Activated T-cell treated with anti-CD3 and anti-CD28 coated beads, Interleukin-2, amount 50 U/mL, for 72 hours (primary cell): Measurements from ENCODE around the gene HDAC6. TPM values are rescaled to one million over a fixed set of nuclear protein-coding genes. Genes with fewer than 3 reads are reported as not detected.

ENCODE experiments used
- ATAC-seq, 2 donors: fragments of 150-1000 bp; cut with Tn5 transposase; replicated peaks in 1 of 2; 2 replicates each; pipeline ENCODE4 v1.10.0; 2021; ENCODE audit warnings: moderate library complexity in 2 of 2, mild to moderate bottlenecking in 1 of 2
- DNase-seq, 2 donors: peaks; one replicate each; pipeline ENCODE4 v3.0.0; 2021 to 2022; ENCODE audit warnings: mixed read lengths in 1 of 2
- H3K27ac Mint-ChIP-seq: one replicate; pipeline ENCODE4 v1.8.0; 2022; ENCODE audit warnings: mild to moderate bottlenecking, moderate library complexity, mixed read lengths
- H3K27me3 Mint-ChIP-seq: one replicate; pipeline ENCODE4 v1.8.0; 2022; ENCODE audit warnings: low read depth, mixed read lengths
- H3K36me3 Mint-ChIP-seq, 2 donors: one replicate each; pipeline ENCODE4 v1.8.0; 2022; ENCODE audit warnings: mixed read lengths in 2 of 2, mild to moderate bottlenecking in 1 of 2; ENCODE audit not compliant: insufficient read depth in 2 of 2
- H3K4me1 Mint-ChIP-seq: one replicate; pipeline ENCODE4 v1.8.0; 2022; ENCODE audit warnings: low read depth, mixed read lengths
- H3K4me3 Mint-ChIP-seq, 2 donors: one replicate each; pipeline ENCODE4 v1.8.0; 2022; ENCODE audit warnings: mild to moderate bottlenecking in 2 of 2, mixed read lengths in 2 of 2, moderate library complexity in 2 of 2
- H3K9me3 Mint-ChIP-seq, 2 donors: one replicate each; pipeline ENCODE4 v1.8.0; 2022; ENCODE audit warnings: mixed read lengths in 2 of 2
- total RNA-seq, 2 donors: library from RNA; stranded (reverse); gene quantifications; one replicate each; pipeline ENCODE4 v1.2.3, GENCODE V29; 2022

The HDAC6 gene
- total RNA-seq = 100 to 1,000 TPM; 109 to 143 TPM

- Mint-ChIP-seq H3K4me1 (peaks cover 26% of the 10 kb centered on the region), H3K4me3 (peak within 1 kb of the TSS; percentile 96 to 97), H3K27ac (peak within 1 kb of the TSS; percentile 98), H3K9me3 (no peaks in the 10 kb centered on the region), H3K27me3 (peaks cover 18% of the 10 kb centered on the region), H3K36me3 (peaks cover 9% of the 10 kb centered on the region in 2 donors)
- ATAC-seq (peak; percentile 86 to 88), DNase-seq (peak; percentile 93 to 96)
Measured at GRCh38 chrX:48801280-48802088, at the start of gene HDAC6. Gene HDAC6 (plus strand): TSS chrX:48802067. CDS start chrX:48802693, 626 bp downstream.

- Mint-ChIP-seq H3K4me3 (no peak overlapping the region), H3K9me3 (no peaks in the 10 kb centered on the region), H3K4me1 (peaks cover 13% of the 10 kb centered on the region), H3K27me3 (peaks cover 16% of the 10 kb centered on the region), H3K36me3 (no peaks in the 10 kb centered on the region), H3K27ac (no peak overlapping the region)
- ATAC-seq (no peak), DNase-seq (no peak)
Measured at GRCh38 chrX:48752498-48752897, 49.4 kb upstream of the HDAC6 start.

- no peaks in the 10 kb centered on the region for H3K9me3 Mint-ChIP-seq
- H3K27ac Mint-ChIP-seq = no peak overlapping the region
- H3K4me3 Mint-ChIP-seq = no peak overlapping the region
- no peaks in the 10 kb centered on the region for H3K36me3 Mint-ChIP-seq
- H3K27me3 Mint-ChIP-seq = peaks cover 16% of the 10 kb centered on the region
- DNase-seq (no peak), ATAC-seq (no peak)
- H3K4me1 Mint-ChIP-seq = peaks cover 13% of the 10 kb centered on the region
Measured at GRCh38 chrX:48753708-48754228, 48.1 kb upstream of the HDAC6 start.

GRCh38 chrX:48754238-48754637 lies 47.6 kb upstream of the HDAC6 start:
- DNase-seq (no peak), ATAC-seq (no peak)
- Mint-ChIP-seq H3K4me3 (no peak overlapping the region), H3K4me1 (peaks cover 13% of the 10 kb centered on the region), H3K27me3 (peaks cover 18% of the 10 kb centered on the region), H3K9me3 (no peaks in the 10 kb centered on the region), H3K36me3 (no peaks in the 10 kb centered on the region), H3K27ac (no peak overlapping the region)

- Mint-ChIP-seq H3K27me3 (peaks cover 23% of the 10 kb centered on the region), H3K4me3 (no peak within 1 kb of the TSS), H3K4me1 (peaks cover 4% of the 10 kb centered on the region), H3K27ac (no peak within 1 kb of the TSS), H3K9me3 (no peaks in the 10 kb centered on the region), H3K36me3 (no peaks in the 10 kb centered on the region)
- ATAC-seq (peak; percentile 47 to 58), DNase-seq (peak; percentile 6 to 22)
Measured at GRCh38 chrX:48761674-48762471, 40.0 kb upstream of the HDAC6 start, which contains the start of gene GLOD5. Gene GLOD5 (plus strand): TSS chrX:48761747. CDS start chrX:48761791, 44 bp downstream.

GRCh38 chrX:48769230-48769629 lies 32.6 kb upstream of the HDAC6 start:
- no peak overlapping the region for H3K27ac Mint-ChIP-seq
- ATAC-seq = no peak
- H3K4me3 Mint-ChIP-seq = no peak overlapping the region
- peaks cover 10% of the 10 kb centered on the region for H3K27me3 Mint-ChIP-seq
- H3K9me3 Mint-ChIP-seq = no peaks in the 10 kb centered on the region
- H3K4me1 Mint-ChIP-seq = no peaks in the 10 kb centered on the region
- no peak for DNase-seq
- H3K36me3 Mint-ChIP-seq = no peaks in the 10 kb centered on the region

- ATAC-seq = no peak
- H3K4me3 Mint-ChIP-seq = no peak overlapping the region
- H3K4me1 Mint-ChIP-seq = no peaks in the 10 kb centered on the region
- H3K36me3 Mint-ChIP-seq = no peaks in the 10 kb centered on the region
- DNase-seq = no peak
- no peaks in the 10 kb centered on the region for H3K9me3 Mint-ChIP-seq
- no peak overlapping the region for H3K27ac Mint-ChIP-seq
- H3K27me3 Mint-ChIP-seq = peaks cover 18% of the 10 kb centered on the region
Measured at GRCh38 chrX:48770296-48770695, 31.6 kb upstream of the HDAC6 start.

- Mint-ChIP-seq H3K4me1 (no peaks in the 10 kb centered on the region), H3K36me3 (no peaks in the 10 kb centered on the region), H3K27me3 (peaks cover 36% of the 10 kb centered on the region), H3K9me3 (no peaks in the 10 kb centered on the region), H3K27ac (no peak overlapping the region), H3K4me3 (no peak overlapping the region)
- no peak for ATAC-seq
- no peak for DNase-seq
Measured at GRCh38 chrX:48772602-48773001, 29.3 kb upstream of the HDAC6 start.

GRCh38 chrX:48776818-48777439 lies 24.9 kb upstream of the HDAC6 start:
- Mint-ChIP-seq H3K4me3 (no peak overlapping the region), H3K36me3 (no peaks in the 10 kb centered on the region), H3K4me1 (no peaks in the 10 kb centered on the region), H3K27me3 (peaks cover 32% of the 10 kb centered on the region), H3K27ac (no peak overlapping the region), H3K9me3 (no peaks in the 10 kb centered on the region)
- no peak for DNase-seq
- ATAC-seq = no peak

GRCh38 chrX:48779399-48779798 lies 22.5 kb upstream of the HDAC6 start:
- H3K36me3 Mint-ChIP-seq = no peaks in the 10 kb centered on the region
- H3K27me3 Mint-ChIP-seq = peaks cover 26% of the 10 kb centered on the region
- ATAC-seq = no peak

GRCh38 chrX:48781705-48782104 lies 20.2 kb upstream of the HDAC6 start:
- no peaks in the 10 kb centered on the region for H3K4me1 Mint-ChIP-seq
- H3K4me3 Mint-ChIP-seq = no peak overlapping the region
- H3K36me3 Mint-ChIP-seq = no peaks in the 10 kb centered on the region
- no peak for DNase-seq
- peaks cover 12% of the 10 kb centered on the region for H3K27me3 Mint-ChIP-seq
- H3K9me3 Mint-ChIP-seq = no peaks in the 10 kb centered on the region
- no peak for ATAC-seq
- H3K27ac Mint-ChIP-seq = no peak overlapping the region

More at GRCh38 chrX:48779399-48779798, 22.5 kb upstream of the HDAC6 start:
- Mint-ChIP-seq H3K4me3 (no peak overlapping the region), H3K9me3 (no peaks in the 10 kb centered on the region), H3K27ac (no peak overlapping the region), H3K4me1 (no peaks in the 10 kb centered on the region)
- DNase-seq = no peak

- Mint-ChIP-seq H3K9me3 (no peaks in the 10 kb centered on the region), H3K4me1 (no peaks in the 10 kb centered on the region), H3K27me3 (peaks cover 12% of the 10 kb centered on the region), H3K4me3 (no peak overlapping the region), H3K27ac (no peak overlapping the region), H3K36me3 (no peaks in the 10 kb centered on the region)
- ATAC-seq (no peak), DNase-seq (no peak)
Measured at GRCh38 chrX:48782216-48782615, 19.7 kb upstream of the HDAC6 start.

- Mint-ChIP-seq H3K4me1 (no peaks in the 10 kb centered on the region), H3K4me3 (no peak overlapping the region), H3K27ac (no peak overlapping the region), H3K27me3 (peaks cover 13% of the 10 kb centered on the region), H3K9me3 (no peaks in the 10 kb centered on the region), H3K36me3 (no peaks in the 10 kb centered on the region)
- DNase-seq (no peak), ATAC-seq (no peak)
Measured at GRCh38 chrX:48782795-48783194, 19.1 kb upstream of the HDAC6 start.
